HepG2 (cell line): ENCODE measurements around the gene NFATC4. TPM values are rescaled to one million over a fixed set of nuclear protein-coding genes. Genes with fewer than 3 reads are reported as not detected.

Experiments
- AHDC1 ChIP-seq: sonication (generic); formaldehyde crosslinking; IDR thresholded peaks from 2 replicates; pipeline ENCODE4 v1.5.1; 2020; ENCODE audit warnings: mild to moderate bottlenecking, missing genetic modification reagents, borderline replicate concordance
- BCL6 ChIP-seq: IDR thresholded peaks from 2 replicates; pipeline ENCODE4 v1.6.1; 2016; ENCODE audit warnings: missing genetic modification reagents, missing compliant biosample characterization
- FOXP1 ChIP-seq, 2 experiments: fragments of 450-650 bp in 1 of 2; IDR thresholded peaks; 2 replicates each; pipeline ENCODE4 v1.6.1; 2017 to 2018; ENCODE audit warnings: antibody characterized with exemption in 1 of 2
- GATAD1 ChIP-seq: IDR thresholded peaks from 2 replicates; pipeline ENCODE4 v1.6.1; 2016; ENCODE audit warnings: missing genetic modification reagents, missing compliant biosample characterization
- MATR3 ChIP-seq: sonication (generic); formaldehyde crosslinking; IDR thresholded peaks from 2 replicates; pipeline ENCODE4 v1.4.0; 2020; ENCODE audit warnings: missing genetic modification reagents
- NFYC ChIP-seq: IDR thresholded peaks from 2 replicates; pipeline ENCODE4 v1.6.1; 2016; ENCODE audit warnings: missing genetic modification reagents, missing compliant biosample characterization
- SNAPC2 ChIP-seq: sonication (generic); formaldehyde crosslinking; IDR thresholded peaks from 2 replicates; pipeline ENCODE4 v1.8.1; 2022; ENCODE audit warnings: mild to moderate bottlenecking, missing genetic modification reagents
- THAP9 ChIP-seq: sonication (generic); formaldehyde crosslinking; IDR thresholded peaks from 2 replicates; pipeline ENCODE4; 2020; ENCODE audit warnings: missing genetic modification reagents, mild to moderate bottlenecking, borderline replicate concordance
- TRIM24 ChIP-seq: sonication (generic); formaldehyde crosslinking; IDR thresholded peaks from 2 replicates; pipeline ENCODE4 v1.8.0; 2022; ENCODE audit warnings: mild to moderate bottlenecking, missing genetic modification reagents
- U2AF1 ChIP-seq: fragments of 200-400 bp; formaldehyde crosslinking; optimal IDR thresholded peaks from 2 replicates; pipeline ENCODE3; 2017; ENCODE audit warnings: mild to moderate bottlenecking, low read depth, low read length
- ZNF569 ChIP-seq: sonication (generic); formaldehyde crosslinking; IDR thresholded peaks from 2 replicates; pipeline ENCODE4 v1.5.0; 2020; ENCODE audit warnings: mild to moderate bottlenecking, missing genetic modification reagents, moderate library complexity, borderline replicate concordance
- ZNF609 ChIP-seq: sonication (generic); formaldehyde crosslinking; IDR thresholded peaks from 2 replicates; pipeline ENCODE4 v1.4.0; 2020; ENCODE audit warnings: mild to moderate bottlenecking, missing genetic modification reagents, borderline replicate concordance
- ZNF703 ChIP-seq: sonication (generic); formaldehyde crosslinking; IDR thresholded peaks from 2 replicates; pipeline ENCODE4 v1.5.1; 2020; ENCODE audit warnings: missing genetic modification reagents, mild to moderate bottlenecking, moderate library complexity, borderline replicate concordance
- polyA plus RNA-seq, 8 experiments: library from polyadenylated mRNA; depleted of rRNA in 3 of 8; stranded (reverse) in 7 of 8; unstranded in 1 of 8; fragments of >200 nt; fragmentation: Illumina TruSeq in 4 of 8; extraction: Trizol in 4 of 8; gene quantifications; 2 replicates each; pipeline versions ENCODE4 v1.2.1 to v1.2.3, GENCODE V29; 2011 to 2016; ENCODE audit warnings: low read depth in 4 of 8, missing spikeins in 1 of 8, mixed read lengths in 1 of 8; ENCODE audit not compliant: insufficient read depth in 1 of 8
- total RNA-seq, 5 experiments: library from RNA; depleted of rRNA; stranded (reverse); fragments of >200 nt; fragmentation: Illumina TruSeq; extraction: Trizol; gene quantifications; 2 replicates each; pipeline ENCODE4 v1.2.3, GENCODE V29; 2016; ENCODE audit warnings: low read depth in 1 of 5

The NFATC4 gene
- total and polyA plus RNA-seq, 2 of the 13 experiments (the other 11 are each of a cell fraction or from before 2014, with no cell fraction given), result 0.04 to 0.15 TPM

- TF ChIP-seq ZNF703 (CRISPR knock-in tag) (no peak), FOXP1 (IDR thresholded peaks at IDR 0.05) (no peak), FOXP1 (CRISPR knock-in tag; IDR thresholded peaks at IDR 0.05) (no peak), TRIM24 (CRISPR knock-in tag) (peak; percentile 46; the same call in 1 of the 2 replicates), AHDC1 (0 out of 2 replicates have a peak, but pooled peaks have one; percentile 22), SNAPC2 (CRISPR knock-in tag) (no peak), ZNF569 (no peak), BCL6 (CRISPR knock-in tag) (0 out of 2 replicates have a peak, but pooled peaks have one; percentile 6), THAP9 (CRISPR knock-in tag) (no peak), MATR3 (CRISPR knock-in tag) (no peak), NFYC (CRISPR knock-in tag) (0 out of 2 replicates have a peak, but pooled peaks have one; percentile 25), U2AF1 (no peak), ZNF609 (CRISPR knock-in tag) (no peak), GATAD1 (CRISPR knock-in tag) (no peak)
Measured at GRCh38 chr14:24392325-24393091, 24.5 kb downstream of the NFATC4 start (continued).
